ENCODE results near the gene ATOH7.
A peak's percentile ranks its signal among the peaks of the same experiment; 100 is the strongest.
"Not testable (repeated sequence)": the region's sequence is repeated elsewhere in the genome, so short reads cannot be mapped to it uniquely, and the experiment has no call there.

ATOH7 gene

GRCh38 chr10:68235581-68235980 is 3.7 kb upstream of the ATOH7 start:
- DNase-seq = no peak

DNA sequence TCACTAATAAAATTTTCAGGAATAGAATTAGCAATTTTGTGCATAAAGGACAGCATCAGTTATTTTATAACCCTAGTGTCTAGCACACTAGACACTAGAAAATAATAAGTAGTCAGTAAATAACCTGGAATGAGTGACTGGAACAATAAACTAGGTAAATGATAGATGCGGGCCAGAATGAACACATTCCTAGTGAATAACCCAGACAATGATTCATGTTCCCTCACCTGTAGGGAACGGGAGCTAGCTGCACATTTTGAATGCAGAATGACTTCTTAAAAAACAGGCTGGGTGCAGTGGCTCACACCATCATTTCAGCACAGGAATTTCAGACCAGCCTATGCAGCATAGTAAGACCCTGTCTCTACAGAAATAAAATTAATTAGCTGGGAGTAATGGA is 3.2 kb upstream of the ATOH7 start:
- DNase-seq = no peak

DNA sequence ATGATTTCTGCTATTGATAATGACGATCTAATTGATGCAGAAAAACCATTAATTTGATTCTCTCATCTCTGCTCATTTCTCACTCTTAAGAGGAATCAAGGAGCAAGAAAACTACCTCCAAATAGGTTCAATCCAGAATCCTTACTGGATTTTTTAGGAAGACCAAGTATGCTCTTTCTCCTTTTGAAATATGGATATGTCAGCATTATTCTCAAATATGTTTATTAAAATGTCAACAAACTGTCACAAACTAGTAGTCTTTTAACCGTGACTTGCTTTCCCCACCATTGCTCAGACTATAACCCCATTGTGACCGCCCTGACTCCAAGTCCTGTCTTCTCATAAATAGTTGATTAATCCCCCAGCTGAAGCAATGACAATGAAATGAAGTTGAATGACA is 1.1 kb upstream of the ATOH7 start:
- no peak for DNase-seq

DNA sequence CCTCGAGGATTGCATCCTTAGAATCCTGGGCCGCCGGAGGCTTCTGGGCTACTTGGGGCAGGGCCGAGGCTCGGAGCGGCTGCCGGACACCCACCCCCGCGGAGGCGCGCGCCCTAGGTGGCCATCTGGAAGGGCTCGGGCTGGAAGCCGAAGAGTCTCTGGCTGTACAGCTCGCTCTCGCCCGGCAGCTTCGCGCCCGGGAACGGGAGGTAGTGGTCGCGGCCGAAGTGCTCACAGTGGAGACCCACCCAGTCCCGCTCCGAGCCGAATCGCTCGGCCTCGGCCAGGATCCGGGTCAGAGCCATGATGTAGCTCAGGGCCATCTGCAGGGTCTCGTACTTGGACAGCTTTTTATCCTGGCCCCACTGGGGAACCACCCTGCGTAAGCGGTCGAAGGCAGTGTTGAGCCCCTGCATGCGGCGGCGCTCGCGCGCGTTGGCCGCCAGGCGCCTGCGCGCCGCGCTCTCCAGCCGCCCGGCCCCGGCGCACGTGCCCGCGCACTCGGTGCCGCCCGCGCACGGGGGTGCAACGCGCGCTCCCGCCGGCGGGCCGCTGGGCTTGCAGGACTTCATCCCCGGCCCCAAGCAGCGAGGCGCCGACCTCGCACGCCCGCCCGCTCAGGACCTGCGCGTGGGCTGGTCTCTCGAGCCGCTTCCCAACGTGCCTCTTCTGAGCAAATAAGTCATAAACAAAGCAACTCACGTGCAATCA is 652 bp downstream of the ATOH7 start:
- peak; percentile 11 for DNase-seq

GRCh38 chr10:68230268-68230667 is 1.6 kb downstream of the ATOH7 start:
- no peak for DNase-seq

- DNase-seq = no peak
Observed at GRCh38 chr10:68224810-68225209, 7.1 kb downstream of the ATOH7 start.

- DNase-seq = no peak
Observed at GRCh38 chr10:68223535-68224165, 8.3 kb downstream of the ATOH7 start.

- DNase-seq = no peak
Observed at GRCh38 chr10:68222391-68222790, 9.5 kb downstream of the ATOH7 start.

DNA sequence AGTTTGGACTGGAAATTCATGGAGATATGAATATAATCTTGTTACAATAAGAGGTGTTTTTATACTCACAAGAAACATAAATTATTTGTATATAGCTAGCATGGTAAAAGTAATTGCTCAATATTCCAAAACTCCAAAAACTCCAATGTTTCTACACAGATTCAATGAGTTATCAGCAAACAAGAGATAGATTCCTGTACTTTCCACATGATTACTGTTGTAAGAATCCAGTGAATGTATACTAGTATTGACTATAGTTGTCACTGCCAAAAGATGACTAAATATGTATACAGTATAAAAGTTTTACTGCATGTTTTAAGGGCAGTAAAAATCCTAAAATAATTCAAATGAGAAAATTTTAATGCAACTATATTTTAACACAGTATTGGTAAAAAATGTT is 10.7 kb downstream of the ATOH7 start:
- DNase-seq = no peak

GRCh38 chr10:68218786-68219185 is 13.1 kb downstream of the ATOH7 start:
- DNase-seq = no peak

GRCh38 chr10:68212721-68213352 is 19.1 kb downstream of the ATOH7 start:
- DNase-seq = no peak

DNA sequence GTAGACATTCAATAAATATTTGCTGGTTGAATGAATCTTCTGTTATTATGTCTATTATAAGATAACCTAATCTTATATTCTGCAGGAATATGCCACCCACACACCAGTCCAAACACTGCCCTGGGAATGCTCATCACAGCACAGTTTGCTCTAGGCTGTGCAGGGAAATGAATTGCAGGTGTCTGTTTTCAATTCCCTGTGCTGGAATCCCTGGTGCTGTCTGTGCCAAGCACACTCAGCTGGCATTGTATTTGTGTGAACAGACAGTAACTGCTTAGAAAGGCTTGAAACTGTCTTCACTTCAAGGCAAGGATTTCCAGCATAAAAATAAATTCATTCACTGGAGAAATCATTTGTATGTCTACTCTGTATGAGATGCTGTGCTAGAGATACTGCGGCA is 20.2 kb downstream of the ATOH7 start:
- no peak for DNase-seq

- DNase-seq = no peak
Observed at GRCh38 chr10:68208424-68209042, 23.4 kb downstream of the ATOH7 start.

GRCh38 chr10:68202960-68203353 is 29.0 kb downstream of the ATOH7 start:
- DNase-seq = peak; percentile 11

GRCh38 chr10:68196701-68197100 is 35.2 kb downstream of the ATOH7 start:
- no peak for DNase-seq

DNA sequence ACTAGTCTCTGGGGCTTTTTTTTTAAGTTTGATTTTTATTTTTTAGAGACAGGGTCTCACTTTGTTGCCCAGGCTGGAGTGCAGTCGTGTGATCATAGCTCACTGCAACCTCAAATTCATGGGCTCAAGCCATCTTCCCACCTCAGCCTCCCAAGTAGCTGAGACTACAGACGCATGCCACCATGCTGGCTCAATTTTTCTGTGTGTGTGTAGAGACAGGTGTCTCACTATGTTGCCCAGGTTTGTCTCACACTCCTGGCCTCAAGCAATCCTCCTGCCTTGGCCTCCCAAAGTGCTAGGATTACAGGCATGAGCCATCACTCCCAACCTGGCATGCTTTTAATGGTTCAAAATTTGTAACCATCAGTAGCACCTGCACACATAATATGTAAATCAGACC is 36.1 kb downstream of the ATOH7 start:
- not testable (repeated sequence) for DNase-seq

- DNase-seq = no peak
Observed at GRCh38 chr10:68194290-68194689, 37.6 kb downstream of the ATOH7 start.

DNA sequence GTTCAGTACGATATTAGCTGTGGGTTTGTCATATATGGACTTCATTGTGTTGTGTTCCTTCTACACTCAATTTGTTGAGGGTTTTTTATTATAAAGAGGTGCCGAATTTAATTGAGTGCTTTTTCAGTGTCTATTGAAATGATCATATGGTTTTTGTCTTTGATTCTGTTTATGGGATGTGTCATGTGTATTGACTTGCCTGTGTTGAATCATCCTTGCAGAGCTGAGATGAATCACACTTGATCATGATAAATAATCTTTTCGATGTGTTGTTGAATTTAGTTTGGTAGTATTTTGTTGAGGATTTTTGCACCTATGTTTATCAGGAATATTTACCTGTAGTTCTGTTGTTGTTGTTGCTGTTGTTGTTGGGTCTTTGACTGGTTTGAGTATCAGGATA is 39.8 kb downstream of the ATOH7 start:
- DNase-seq = no peak

- no peak for DNase-seq
Observed at GRCh38 chr10:68188835-68189234, 43.1 kb downstream of the ATOH7 start.

DNA sequence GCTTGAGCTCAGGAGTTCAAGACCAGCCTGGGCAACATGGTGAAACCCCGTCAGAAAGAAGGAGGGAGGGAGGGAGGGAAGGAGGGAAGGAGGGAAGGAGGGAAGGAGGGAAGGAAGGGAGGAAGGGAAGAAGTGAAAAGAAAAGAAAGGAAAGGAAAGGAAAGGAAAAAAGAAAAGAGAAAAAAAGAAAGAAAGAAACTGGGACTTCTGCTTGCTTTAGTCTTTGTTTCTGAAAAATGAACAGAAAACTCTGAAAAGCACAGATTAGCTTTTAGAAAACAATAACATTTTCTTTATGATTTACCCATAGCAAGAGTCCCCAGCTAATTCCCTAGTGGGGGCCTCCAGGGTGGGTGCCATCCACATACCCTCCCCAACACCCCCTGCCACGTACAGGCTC is 46.8 kb downstream of the ATOH7 start:
- no peak for DNase-seq

- no peak for DNase-seq
Observed at GRCh38 chr10:68184546-68184945, 47.4 kb downstream of the ATOH7 start.

Data from CD4-positive, alpha-beta T cell treated with Interferon gamma for 1 hour (primary cell).